K562 (cell line): Measurements from ENCODE around the gene FOXJ2.

Experiments
- RAD21 ChIP-seq, 2 experiments: fragments of 250-450 bp in 1 of 2; fragments of 450-650 bp in 1 of 2; sonication (Bioruptor Pico) in 1 of 2; formaldehyde crosslinking in 1 of 2; IDR thresholded peaks in 1 of 2; conservative IDR thresholded peaks in 1 of 2; 2 replicates each; pipeline versions ENCODE4 v1.4.0 to v1.8.0; 2020 to 2022; ENCODE audit warnings: mild to moderate bottlenecking in 2 of 2, moderate library complexity in 1 of 2
- ZNF140 ChIP-seq: fragments of 250-450 bp; sonication (Bioruptor Pico); IDR thresholded peaks from 2 replicates; pipeline ENCODE4 v1.8.0; 2021; ENCODE audit warnings: moderate library complexity, mild to moderate bottlenecking, inconsistent platforms

DNA sequence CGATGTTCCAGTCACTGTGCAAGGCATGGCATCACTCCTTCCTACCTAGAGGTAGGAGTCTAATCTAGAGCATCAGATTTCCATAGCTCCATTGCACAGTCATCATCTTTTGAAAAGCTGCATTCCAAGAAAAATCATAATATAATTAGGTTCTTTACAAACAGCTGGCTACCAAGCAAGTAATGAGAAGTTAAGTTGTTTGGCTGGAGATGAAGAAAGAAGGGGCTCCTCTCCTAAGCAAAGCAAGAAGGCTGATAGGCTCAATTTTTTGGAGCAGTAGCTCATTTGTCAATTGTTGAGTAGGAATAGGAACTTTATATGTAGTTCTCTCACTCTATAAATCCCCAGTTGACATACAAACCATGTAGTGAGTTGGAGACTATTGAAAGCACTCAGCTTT lies 8.3 kb downstream of the FOXJ2 start:
- TF ChIP-seq RAD21 (CRISPR knock-in tag; conservative IDR thresholded peaks at IDR 0.05 in 1 of 2, IDR thresholded peaks at IDR 0.05 in 1 of 2) (no peak), ZNF140 (CRISPR knock-in tag) (no peak)
